Common myeloid progenitor, CD34-positive (primary cell): ENCODE results near the gene SDK2.

Experiments
- CTCF ChIA-PET: fragments of 350-600 bp; sonication (Branson Sonifier 250); formaldehyde crosslinking; loops from one replicate; lab custom pipeline; 2021; ENCODE audit warnings: antibody characterized with exemption; lab: Charles Lee
- POLR2A ChIA-PET: fragments of 350-600 bp; sonication (Branson Sonifier 250); formaldehyde crosslinking; loops from one replicate; lab custom pipeline; 2021; ENCODE audit warnings: antibody characterized with exemption; lab: Charles Lee
- DNase-seq, 3 donors: peaks; one replicate each; pipeline versions ENCODE4 v3.0.0 to v3.0.0-alpha.2; 2013
- H3K27ac ChIP-seq, 2 experiments: 1 replicate in 1 of 2; 2 replicates in 1 of 2; pipeline ENCODE4 v1.7.0; 2013; ENCODE audit warnings: inconsistent platforms in 2 of 2, low read length in 2 of 2, mild to moderate bottlenecking in 2 of 2, low read depth in 1 of 2, moderate library complexity in 1 of 2; ENCODE audit not compliant: severe bottlenecking in 2 of 2, insufficient read depth in 1 of 2, poor library complexity in 1 of 2
- H3K27me3 ChIP-seq, 5 experiments: replicated peaks in 2 of 5; 1 replicate in 3 of 5; 2 replicates in 2 of 5; pipeline versions ENCODE4 v1.6.1 to v1.7.0; 2013; ENCODE audit warnings: low read length in 4 of 5, mild to moderate bottlenecking in 2 of 5, moderate library complexity in 2 of 5, inconsistent platforms in 1 of 5; ENCODE audit not compliant: insufficient read depth in 5 of 5, control insufficient read depth in 4 of 5
- H3K36me3 ChIP-seq, 4 experiments: 1 replicate in 2 of 4; 2 replicates in 2 of 4; pipeline versions ENCODE4 v1.6.1 to v1.7.0; 2013; ENCODE audit warnings: low read length in 3 of 4, control low read depth in 1 of 4, mild to moderate bottlenecking in 1 of 4; ENCODE audit not compliant: control insufficient read depth in 4 of 4, insufficient read depth in 4 of 4
- H3K4me1 ChIP-seq, 4 experiments: 1 replicate in 3 of 4; 2 replicates in 1 of 4; pipeline versions ENCODE4 v1.6.1 to v1.7.1; 2013; ENCODE audit warnings: low read length in 3 of 4, mild to moderate bottlenecking in 3 of 4, control low read depth in 1 of 4, inconsistent platforms in 1 of 4, moderate library complexity in 1 of 4; ENCODE audit not compliant: control insufficient read depth in 4 of 4, insufficient read depth in 4 of 4; ENCODE audit errors: control extremely low read depth in 1 of 4
- H3K4me3 ChIP-seq, 7 experiments: 1 replicate in 4 of 7; 2 replicates in 3 of 7; pipeline versions ENCODE4 v1.5.1 to v1.7.0; 2013; ENCODE audit warnings: mild to moderate bottlenecking in 7 of 7, low read length in 6 of 7, moderate library complexity in 6 of 7, inconsistent platforms in 2 of 7, low read depth in 2 of 7, control low read depth in 1 of 7; ENCODE audit not compliant: insufficient read depth in 4 of 7, control insufficient read depth in 1 of 7; ENCODE audit errors: extremely low read depth in 1 of 7
- H3K9me3 ChIP-seq, 5 experiments: 1 replicate in 4 of 5; 2 replicates in 1 of 5; pipeline versions ENCODE4 v1.6.1 to v1.7.1; 2013; ENCODE audit warnings: low read length in 4 of 5, mild to moderate bottlenecking in 2 of 5, inconsistent platforms in 1 of 5, low read depth in 1 of 5, moderate library complexity in 1 of 5; ENCODE audit not compliant: control insufficient read depth in 4 of 5, insufficient read depth in 2 of 5; ENCODE audit errors: control extremely low read depth in 1 of 5
- WGBS: methylation state at CpG from one replicate; pipeline ENCODE4 v1.1.5; 2013; ENCODE audit not compliant: insufficient coverage; 5-methylcytosine and 5-hydroxymethylcytosine counted together

SDK2 gene

DNA sequence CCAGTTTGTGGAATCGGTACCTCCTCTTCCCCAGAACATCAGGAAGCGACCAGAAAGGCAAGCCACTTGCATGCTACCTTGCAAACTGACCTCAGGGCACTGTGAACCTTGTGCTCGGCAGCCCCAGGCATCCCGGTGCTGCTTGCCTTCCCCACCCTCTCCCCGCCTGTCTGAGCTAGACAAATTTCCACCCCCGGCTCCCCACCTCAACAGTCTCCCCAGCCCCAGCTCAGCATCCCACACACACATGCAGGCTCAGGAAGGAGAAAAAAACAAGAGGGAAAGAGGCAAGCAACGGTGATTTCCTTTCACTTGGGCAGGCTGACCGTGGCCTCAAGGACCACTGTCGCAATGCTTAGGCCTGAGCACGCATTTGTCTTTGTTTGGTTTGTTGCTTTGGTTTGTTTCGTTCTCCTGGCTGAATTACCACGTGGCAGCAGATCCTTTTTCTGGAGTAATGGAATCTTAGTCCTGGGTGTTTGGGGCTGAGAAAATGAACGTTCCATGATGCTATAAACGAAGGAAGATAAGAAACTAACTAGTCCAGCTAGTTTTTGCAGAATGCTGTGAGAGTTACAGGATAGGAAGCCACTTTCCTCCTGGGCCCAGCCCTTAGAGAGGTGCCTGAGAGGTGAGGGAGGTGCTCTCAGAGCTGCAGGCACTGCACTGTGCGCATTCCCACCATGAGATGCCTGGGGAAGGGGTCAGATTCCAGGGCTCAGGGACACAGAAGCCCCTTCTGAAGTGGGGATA lies 27.9 kb downstream of the SDK2 start:
- POLR2A ChIA-PET, result interaction anchor here (0.6 kb wide), 1 partner anchor 17 kb away, joined by 4 read pairs; no protein-coding TSS in a partner anchor
- no peaks in the 10 kb centered on the region for H3K27me3 ChIP-seq
- CTCF ChIA-PET, result no interaction called here

GRCh38 chr17:73614256-73614655 lies 30.0 kb downstream of the SDK2 start:
- DNase-seq, result no peak
- WGBS, result 98% methylated on average over 5 of the region's 9 CpGs
- peaks cover 0 to 21% (median 7%) of the 10 kb centered on the region in 4 experiments for H3K4me1 ChIP-seq
- no peaks in the 10 kb centered on the region for H3K27me3 ChIP-seq
- H3K4me3 ChIP-seq, result no peak overlapping the region
- POLR2A ChIA-PET, result no interaction called here
- CTCF ChIA-PET, result no interaction called here
- H3K36me3 ChIP-seq, result no peaks in the 10 kb centered on the region
- peaks cover 0 to 3% (median under 1%) of the 10 kb centered on the region in 5 experiments for H3K9me3 ChIP-seq
- no peak overlapping the region for H3K27ac ChIP-seq

More for the DNA sequence above, 27.9 kb downstream of the SDK2 start:
- no peaks in the 10 kb centered on the region for H3K36me3 ChIP-seq
- DNase-seq, result no peak
- 58% methylated on average over 10 of the region's 15 CpGs for WGBS
- H3K4me3 ChIP-seq, result no peak overlapping the region
- H3K9me3 ChIP-seq, result peaks cover 0 to 6% (median 3%) of the 10 kb centered on the region in 5 experiments
- H3K27ac ChIP-seq, result no peak overlapping the region
- peaks cover 0 to 17% (median 7%) of the 10 kb centered on the region in 4 experiments for H3K4me1 ChIP-seq

- CTCF ChIA-PET, result no interaction called here
- WGBS, result 98% methylated on average over 8 of the region's 23 CpGs
- DNase-seq, result no peak
- POLR2A ChIA-PET, result no interaction called here
- Histone ChIP-seq H3K4me3 (no peak overlapping the region), H3K9me3 (no peaks in the 10 kb centered on the region), H3K4me1 (peaks cover 0 to 23% (median 7%) of the 10 kb centered on the region in 4 experiments), H3K27me3 (no peaks in the 10 kb centered on the region), H3K27ac (no peak overlapping the region), H3K36me3 (no peaks in the 10 kb centered on the region)
Measured at GRCh38 chr17:73613271-73614233, 30.7 kb downstream of the SDK2 start.

DNA sequence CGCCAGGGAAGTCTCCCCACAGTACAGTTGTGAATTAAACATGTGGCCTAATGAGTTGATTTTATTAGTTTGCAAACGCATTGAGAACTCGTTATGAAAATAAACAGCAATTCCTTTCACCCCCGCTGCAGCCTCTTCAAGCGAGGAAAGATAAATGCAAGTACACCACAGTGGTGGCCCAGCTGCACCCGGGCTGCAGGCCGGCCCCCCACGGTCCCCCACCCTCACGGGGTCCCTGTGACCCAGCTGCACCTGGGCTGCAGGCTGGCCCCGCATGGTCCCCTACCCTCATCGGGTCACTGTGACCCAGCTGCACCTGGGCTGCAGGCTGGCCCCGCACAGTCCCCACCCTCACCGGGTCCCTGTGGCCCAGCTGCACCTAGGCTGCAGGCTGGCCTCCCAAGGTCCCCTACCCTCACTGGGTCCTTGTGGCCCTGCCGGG lies 32.2 kb downstream of the SDK2 start:
- POLR2A ChIA-PET, result no interaction called here
- no peaks in the 10 kb centered on the region for H3K36me3 ChIP-seq
- H3K4me1 ChIP-seq, result peaks cover 0 to 19% (median 7%) of the 10 kb centered on the region in 4 experiments
- no peaks in the 10 kb centered on the region for H3K27me3 ChIP-seq
- no peak overlapping the region for H3K4me3 ChIP-seq
- H3K27ac ChIP-seq, result no peak overlapping the region
- H3K9me3 ChIP-seq, result no peaks in the 10 kb centered on the region
- CTCF ChIA-PET, result no interaction called here
- WGBS, result 91% methylated on average over 9 of the region's 14 CpGs
- DNase-seq, result no peak

DNA sequence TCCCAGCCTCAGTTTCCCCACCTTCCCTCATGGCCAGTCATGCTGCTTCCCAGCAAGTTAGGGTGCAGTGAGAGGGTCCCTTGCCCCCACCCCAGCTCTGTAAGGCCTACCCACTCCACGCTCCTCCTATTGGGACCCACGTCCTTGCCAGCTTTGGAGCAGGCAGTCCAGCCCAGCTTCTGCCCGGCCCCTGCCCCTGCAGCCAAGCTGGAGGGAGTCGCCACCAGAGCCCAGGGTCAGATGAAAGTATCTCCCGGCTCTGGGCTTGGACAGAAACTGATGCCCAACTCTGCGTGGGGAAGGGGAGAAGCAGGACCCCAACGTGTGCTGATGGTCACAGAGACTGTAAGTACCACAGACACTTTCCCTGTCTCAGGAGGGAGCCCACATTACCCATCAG lies 32.6 kb downstream of the SDK2 start:
- WGBS, result 99% methylated on average over 6 of the region's 7 CpGs
- CTCF ChIA-PET, result no interaction called here

DNA sequence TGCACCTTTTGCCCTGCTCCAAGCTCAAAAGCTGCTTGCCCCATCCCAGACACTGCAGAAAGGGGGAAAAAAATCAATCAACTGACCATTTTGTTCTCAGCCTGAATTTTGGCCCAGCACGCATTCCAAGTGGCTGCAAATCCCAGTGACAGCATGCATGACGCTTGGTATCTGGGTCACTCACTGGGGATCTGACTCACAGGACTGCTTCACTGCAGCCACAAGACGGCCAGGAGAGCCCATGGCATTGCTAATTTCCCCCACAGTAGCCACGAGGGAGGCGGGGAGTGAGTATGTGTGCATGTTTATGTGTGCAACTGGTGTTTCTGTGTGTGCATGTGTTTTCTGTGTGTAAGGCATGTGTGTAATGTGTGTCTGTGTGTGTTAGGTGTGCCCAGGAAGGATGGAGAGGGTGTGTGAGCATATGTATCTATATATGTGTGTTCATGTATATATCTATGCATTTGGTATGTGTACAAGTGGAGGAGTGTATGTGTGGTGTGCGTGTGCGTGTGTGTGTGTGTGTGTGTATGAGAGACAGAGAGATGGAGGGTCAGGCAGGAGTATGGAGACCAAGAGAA lies 33.8 kb downstream of the SDK2 start:
- CTCF ChIA-PET, result no interaction called here
- H3K4me1 ChIP-seq, result peaks cover 0 to 6% (median 0%) of the 10 kb centered on the region in 4 experiments
- H3K9me3 ChIP-seq, result no peaks in the 10 kb centered on the region
- no peak overlapping the region for H3K27ac ChIP-seq
- no peaks in the 10 kb centered on the region for H3K36me3 ChIP-seq
- H3K27me3 ChIP-seq, result no peaks in the 10 kb centered on the region
- H3K4me3 ChIP-seq, result no peak overlapping the region
- DNase-seq, result no peak
- 92% methylated on average over 5 of the region's 7 CpGs for WGBS
- POLR2A ChIA-PET, result no interaction called here

More for the DNA sequence above, 32.6 kb downstream of the SDK2 start:
- no peak for DNase-seq
- H3K4me3 ChIP-seq, result no peak overlapping the region
- POLR2A ChIA-PET, result interaction anchor here (0.5 kb wide), 1 partner anchor 305 kb away, joined by 4 read pairs; no protein-coding TSS in a partner anchor
- no peaks in the 10 kb centered on the region for H3K9me3 ChIP-seq
- peaks cover 0 to 15% (median 5%) of the 10 kb centered on the region in 4 experiments for H3K4me1 ChIP-seq
- no peak overlapping the region for H3K27ac ChIP-seq
- no peaks in the 10 kb centered on the region for H3K27me3 ChIP-seq
- H3K36me3 ChIP-seq, result no peaks in the 10 kb centered on the region
